Measurements from ENCODE around the gene ATF6B.

ATF6B gene

DNA sequence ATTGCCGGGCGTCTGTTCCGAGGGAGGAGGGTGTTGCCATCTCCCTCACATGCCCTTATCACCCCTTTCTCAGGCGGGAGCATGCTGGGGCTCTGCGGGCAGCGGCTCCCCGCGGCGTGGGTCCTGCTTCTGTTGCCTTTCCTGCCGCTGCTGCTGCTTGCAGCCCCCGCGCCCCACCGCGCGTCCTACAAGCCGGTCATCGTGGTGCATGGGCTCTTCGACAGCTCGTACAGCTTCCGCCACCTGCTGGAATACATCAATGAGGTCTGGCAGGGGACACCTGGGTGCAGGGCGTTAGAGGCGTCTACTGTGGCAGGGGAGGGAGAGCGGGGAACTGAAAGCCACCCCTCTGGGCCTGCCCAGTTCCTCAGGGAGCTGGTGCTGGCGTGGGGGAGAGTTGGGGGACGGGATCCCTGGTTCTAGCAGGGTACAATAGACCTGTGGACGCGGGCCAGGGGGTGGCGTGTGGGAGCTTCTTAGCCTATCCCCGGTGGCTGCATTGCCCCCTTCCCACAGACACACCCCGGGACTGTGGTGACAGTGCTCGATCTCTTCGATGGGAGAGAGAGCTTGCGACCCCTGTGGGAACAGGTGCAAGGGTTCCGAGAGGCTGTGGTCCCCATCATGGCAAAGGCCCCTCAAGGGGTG lies 26.6 kb upstream of the ATF6B start:
- TF ChIP-seq, protein P1, sequence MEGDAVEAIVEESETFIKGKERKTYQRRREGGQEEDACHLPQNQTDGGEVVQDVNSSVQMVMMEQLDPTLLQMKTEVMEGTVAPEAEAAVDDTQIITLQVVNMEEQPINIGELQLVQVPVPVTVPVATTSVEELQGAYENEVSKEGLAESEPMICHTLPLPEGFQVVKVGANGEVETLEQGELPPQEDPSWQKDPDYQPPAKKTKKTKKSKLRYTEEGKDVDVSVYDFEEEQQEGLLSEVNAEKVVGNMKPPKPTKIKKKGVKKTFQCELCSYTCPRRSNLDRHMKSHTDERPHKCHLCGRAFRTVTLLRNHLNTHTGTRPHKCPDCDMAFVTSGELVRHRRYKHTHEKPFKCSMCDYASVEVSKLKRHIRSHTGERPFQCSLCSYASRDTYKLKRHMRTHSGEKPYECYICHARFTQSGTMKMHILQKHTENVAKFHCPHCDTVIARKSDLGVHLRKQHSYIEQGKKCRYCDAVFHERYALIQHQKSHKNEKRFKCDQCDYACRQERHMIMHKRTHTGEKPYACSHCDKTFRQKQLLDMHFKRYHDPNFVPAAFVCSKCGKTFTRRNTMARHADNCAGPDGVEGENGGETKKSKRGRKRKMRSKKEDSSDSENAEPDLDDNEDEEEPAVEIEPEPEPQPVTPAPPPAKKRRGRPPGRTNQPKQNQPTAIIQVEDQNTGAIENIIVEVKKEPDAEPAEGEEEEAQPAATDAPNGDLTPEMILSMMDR (conservative IDR thresholded peaks at IDR 0.05; ENCODE audit: control insufficient read depth, insufficient read depth, low read depth, low read length), result peak; percentile 33
- DNase-seq (ENCODE audit: low read depth), result peak; percentile 56
- H3K4me3 ChIP-seq (ENCODE audit: control insufficient read depth, low read depth, low read length), result peak overlapping the region; percentile 92

- TF ChIP-seq, protein P1 (conservative IDR thresholded peaks at IDR 0.05; ENCODE audit: control insufficient read depth, insufficient read depth, low read depth, low read length), result no peak
- peak; percentile 93 for DNase-seq (ENCODE audit: low read depth)
- H3K4me3 ChIP-seq (ENCODE audit: control insufficient read depth, low read depth, low read length), result peak within 1 kb of the TSS; percentile 92
Measured at GRCh38 chr6:32153564-32154513, 25.8 kb upstream of the ATF6B start, which contains the start of gene PPT2. Gene PPT2, plus strand, starts transcription at chr6:32154141. Its CDS starts 454 bp downstream, at chr6:32154595.

GRCh38 chr6:32152769-32153563 lies 24.9 kb upstream of the ATF6B start:
- H3K4me3 ChIP-seq (ENCODE audit: control insufficient read depth, low read depth, low read length), result peak overlapping the region; percentile 92
- peak; percentile 46 for DNase-seq (ENCODE audit: low read depth)
- TF ChIP-seq, protein P1 (conservative IDR thresholded peaks at IDR 0.05; ENCODE audit: control insufficient read depth, insufficient read depth, low read depth, low read length), result no peak

GRCh38 chr6:32151863-32152768 lies 24.1 kb upstream of the ATF6B start, which contains the start of gene PRRT1:
Gene PRRT1, minus strand, starts transcription at chr6:32151939. Its CDS starts 112 bp downstream, at chr6:32151827.
- H3K4me3 ChIP-seq (ENCODE audit: control insufficient read depth, low read depth, low read length), result peak within 1 kb of the TSS; percentile 92
- TF ChIP-seq, protein P1 (conservative IDR thresholded peaks at IDR 0.05; ENCODE audit: control insufficient read depth, insufficient read depth, low read depth, low read length), result no peak
- no peak for DNase-seq (ENCODE audit: low read depth)

GRCh38 chr6:32151181-32151862 lies 23.3 kb upstream of the ATF6B start:
- TF ChIP-seq, protein P1 (conservative IDR thresholded peaks at IDR 0.05; ENCODE audit: control insufficient read depth, insufficient read depth, low read depth, low read length), result no peak
- no peak for DNase-seq (ENCODE audit: low read depth)
- H3K4me3 ChIP-seq (ENCODE audit: control insufficient read depth, low read depth, low read length), result peak overlapping the region; percentile 46
